BE2C (cell line): ENCODE results near the gene PSG7.
A peak's percentile ranks its signal among the peaks of the same experiment; 100 is the strongest.
"Not testable (repeated sequence)": the region's sequence is repeated elsewhere in the genome, so short reads cannot be mapped to it uniquely, and the experiment has no call there.

Source experiments
- DNase-seq: peaks from one replicate; pipeline ENCODE4 v3.0.0-alpha.2; 2020
- H3K27me3 ChIP-seq: fragments of 250-450 bp; sonication (Bioruptor Pico); 2 replicates; pipeline ENCODE4 v1.5.1; 2020; ENCODE audit warnings: mild to moderate bottlenecking
- H3K36me3 ChIP-seq: fragments of 250-450 bp; sonication (Bioruptor Pico); 2 replicates; pipeline ENCODE4 v1.5.1; 2020; ENCODE audit warnings: mild to moderate bottlenecking
- H3K4me1 ChIP-seq: fragments of 250-450 bp; sonication (Bioruptor Pico); 2 replicates; pipeline ENCODE4 v1.5.1; 2020
- H3K4me3 ChIP-seq: 2 replicates; pipeline ENCODE4 v1.5.1; 2011; ENCODE audit warnings: low read depth, low read length
- H3K9me3 ChIP-seq: fragments of 250-450 bp; sonication (Bioruptor Pico); 2 replicates; pipeline ENCODE4 v1.5.1; 2020
- CTCF ChIP-seq: IDR thresholded peaks from 2 replicates; pipeline ENCODE4 v1.5.1; 2012; ENCODE audit warnings: mild to moderate bottlenecking, low read depth, low read length

Gene PSG7

GRCh38 chr19:42919070-42919756 is 17.8 kb downstream of the PSG7 start:
- H3K9me3 ChIP-seq, H3K4me3 ChIP-seq: not testable (repeated sequence)
- TF ChIP-seq CTCF, result peak; percentile 25; the same call in 1 of the 2 replicates

GRCh38 chr19:42918377-42919069 is 18.5 kb downstream of the PSG7 start:
- not testable (repeated sequence) for DNase-seq, H3K9me3 ChIP-seq, H3K27me3 ChIP-seq, H3K4me1 ChIP-seq, H3K4me3 ChIP-seq, H3K36me3 ChIP-seq

More at GRCh38 chr19:42919070-42919756, 17.8 kb downstream of the PSG7 start:
- not testable (repeated sequence) for H3K4me1 ChIP-seq, H3K27me3 ChIP-seq, DNase-seq, H3K36me3 ChIP-seq

- not testable (repeated sequence) for DNase-seq, H3K4me1 ChIP-seq
Measured at GRCh38 chr19:42917634-42918033, 19.4 kb downstream of the PSG7 start, which contains the start of gene PSG6. Gene PSG6, minus strand, starts transcription at chr19:42917894. Its CDS starts 102 bp downstream, at chr19:42917792.

GRCh38 chr19:42916931-42917330 is 20.1 kb downstream of the PSG7 start:
- H3K4me3 ChIP-seq, H3K9me3 ChIP-seq, DNase-seq, H3K27me3 ChIP-seq, H3K4me1 ChIP-seq, H3K36me3 ChIP-seq: not testable (repeated sequence)

More at GRCh38 chr19:42917634-42918033, 19.4 kb downstream of the PSG7 start, which contains the start of gene PSG6:
- H3K9me3 ChIP-seq, H3K27me3 ChIP-seq, H3K4me3 ChIP-seq, H3K36me3 ChIP-seq: not testable (repeated sequence)

GRCh38 chr19:42913516-42913915 is 23.5 kb downstream of the PSG7 start:
- not testable (repeated sequence) for H3K27me3 ChIP-seq, H3K4me3 ChIP-seq, H3K9me3 ChIP-seq

GRCh38 chr19:42912941-42913340 is 24.1 kb downstream of the PSG7 start:
- H3K36me3 ChIP-seq, H3K4me1 ChIP-seq, H3K27me3 ChIP-seq, H3K9me3 ChIP-seq, H3K4me3 ChIP-seq, DNase-seq: not testable (repeated sequence)

More at GRCh38 chr19:42913516-42913915, 23.5 kb downstream of the PSG7 start:
- H3K4me1 ChIP-seq, H3K36me3 ChIP-seq, DNase-seq: not testable (repeated sequence)

- H3K36me3 ChIP-seq, H3K4me3 ChIP-seq, DNase-seq, H3K9me3 ChIP-seq, H3K27me3 ChIP-seq, H3K4me1 ChIP-seq: not testable (repeated sequence)
Measured at GRCh38 chr19:42911731-42912130, 25.3 kb downstream of the PSG7 start.

- not testable (repeated sequence) for H3K27me3 ChIP-seq, DNase-seq, H3K36me3 ChIP-seq, H3K4me3 ChIP-seq, H3K4me1 ChIP-seq, H3K9me3 ChIP-seq
Measured at GRCh38 chr19:42906162-42906561, 30.8 kb downstream of the PSG7 start.

GRCh38 chr19:42900561-42900960 is 36.4 kb downstream of the PSG7 start:
- H3K27me3 ChIP-seq, H3K9me3 ChIP-seq, H3K4me3 ChIP-seq, H3K36me3 ChIP-seq, H3K4me1 ChIP-seq, DNase-seq: not testable (repeated sequence)

- H3K9me3 ChIP-seq, DNase-seq, H3K36me3 ChIP-seq, H3K27me3 ChIP-seq, H3K4me1 ChIP-seq, H3K4me3 ChIP-seq: not testable (repeated sequence)
Measured at GRCh38 chr19:42899674-42900073, 37.3 kb downstream of the PSG7 start.

GRCh38 chr19:42899110-42899509 is 37.9 kb downstream of the PSG7 start:
- H3K9me3 ChIP-seq, DNase-seq, H3K36me3 ChIP-seq, H3K4me1 ChIP-seq, H3K27me3 ChIP-seq, H3K4me3 ChIP-seq: not testable (repeated sequence)

GRCh38 chr19:42898656-42899055 is 38.4 kb downstream of the PSG7 start:
- H3K9me3 ChIP-seq, H3K27me3 ChIP-seq, H3K36me3 ChIP-seq, H3K4me1 ChIP-seq, DNase-seq, H3K4me3 ChIP-seq: not testable (repeated sequence)

GRCh38 chr19:42897729-42898128 is 39.3 kb downstream of the PSG7 start:
- DNase-seq, H3K4me1 ChIP-seq, H3K9me3 ChIP-seq, H3K4me3 ChIP-seq, H3K27me3 ChIP-seq, H3K36me3 ChIP-seq: not testable (repeated sequence)

- not testable (repeated sequence) for H3K4me1 ChIP-seq, H3K36me3 ChIP-seq, DNase-seq, H3K27me3 ChIP-seq, H3K4me3 ChIP-seq, H3K9me3 ChIP-seq
Measured at GRCh38 chr19:42890446-42890845, 46.6 kb downstream of the PSG7 start.

GRCh38 chr19:42887876-42888445 is 49.0 kb downstream of the PSG7 start:
- not testable (repeated sequence) for H3K4me1 ChIP-seq, H3K36me3 ChIP-seq, H3K4me3 ChIP-seq, H3K9me3 ChIP-seq, DNase-seq, H3K27me3 ChIP-seq
